OCI-LY3 (cell line): ENCODE data around the gene INPP5A.

ENCODE experiments used
- H2AFZ ChIP-seq: fragments of 200-600, 300-600 bp; shearing (Covaris generic); 2 replicates; pipeline ENCODE4 v1.6.0; 2014; ENCODE audit warnings: antibody characterized with exemption, low read depth, low read length
- H3K27ac ChIP-seq: fragments of 200-600, 300-600 bp; sonication (generic); 2 replicates; pipeline ENCODE4 v1.5.1; 2014; ENCODE audit warnings: mild to moderate bottlenecking, low read length, moderate library complexity, mixed read lengths
- H3K27me3 ChIP-seq: fragments of 200-600, 300-600 bp; sonication (generic); 2 replicates; pipeline ENCODE4 v1.6.1; 2014; ENCODE audit warnings: low read depth, low read length, mixed read lengths
- H3K36me3 ChIP-seq: fragments of 200-600, 300-600 bp; sonication (generic); replicated peaks from 2 replicates; pipeline ENCODE3; 2014; ENCODE audit warnings: low read depth, low read length, mixed read lengths
- H3K4me1 ChIP-seq: fragments of 300-600, 200-600 bp; sonication (generic); 2 replicates; pipeline ENCODE4 v1.6.1; 2014; ENCODE audit warnings: low read length, mixed read lengths
- H3K4me2 ChIP-seq: fragments of 200-600, 300-600 bp; sonication (generic); 2 replicates; pipeline ENCODE4 v1.6.1; 2014; ENCODE audit warnings: low read length, mixed read lengths
- H3K4me3 ChIP-seq: fragments of 300-600, 200-600 bp; sonication (generic); 2 replicates; pipeline ENCODE4 v1.5.1; 2014; ENCODE audit warnings: antibody characterized with exemption, mild to moderate bottlenecking, low read length, moderate library complexity
- H3K79me2 ChIP-seq: fragments of 300-600, 200-600 bp; shearing (Covaris generic); 2 replicates; pipeline ENCODE4 v1.6.1; 2014; ENCODE audit warnings: mild to moderate bottlenecking, low read length, mixed read lengths
- H3K9ac ChIP-seq: fragments of 300-600, 200-600 bp; shearing (Covaris generic); 2 replicates; pipeline ENCODE4 v1.6.0; 2014; ENCODE audit warnings: mild to moderate bottlenecking, low read length, moderate library complexity
- H3K9me3 ChIP-seq: fragments of 200-600, 300-600 bp; shearing (Covaris generic); 2 replicates; pipeline ENCODE4 v1.6.1; 2014; ENCODE audit warnings: low read length, mixed read lengths; ENCODE audit not compliant: insufficient read depth
- H4K20me1 ChIP-seq: fragments of 200-600, 300-600 bp; sonication (generic); 2 replicates; pipeline ENCODE4 v1.6.1; 2016; ENCODE audit warnings: low read length, mixed read lengths; ENCODE audit not compliant: insufficient read depth
- EZH2phosphoT487 ChIP-seq: fragments of 200-600 bp; shearing (Covaris generic); IDR thresholded peaks from 2 replicates; pipeline ENCODE4 v1.6.1; 2018; ENCODE audit warnings: antibody characterized with exemption, mixed run types, low read depth
- TF ChIP-seq, protein P1 (sequence below): fragments of 200-600, 300-600 bp; sonication (generic); IDR thresholded peaks from 2 replicates; pipeline ENCODE4 v1.5.1; 2014; ENCODE audit warnings: antibody characterized with exemption, low read length, low read depth

The INPP5A gene

DNA sequence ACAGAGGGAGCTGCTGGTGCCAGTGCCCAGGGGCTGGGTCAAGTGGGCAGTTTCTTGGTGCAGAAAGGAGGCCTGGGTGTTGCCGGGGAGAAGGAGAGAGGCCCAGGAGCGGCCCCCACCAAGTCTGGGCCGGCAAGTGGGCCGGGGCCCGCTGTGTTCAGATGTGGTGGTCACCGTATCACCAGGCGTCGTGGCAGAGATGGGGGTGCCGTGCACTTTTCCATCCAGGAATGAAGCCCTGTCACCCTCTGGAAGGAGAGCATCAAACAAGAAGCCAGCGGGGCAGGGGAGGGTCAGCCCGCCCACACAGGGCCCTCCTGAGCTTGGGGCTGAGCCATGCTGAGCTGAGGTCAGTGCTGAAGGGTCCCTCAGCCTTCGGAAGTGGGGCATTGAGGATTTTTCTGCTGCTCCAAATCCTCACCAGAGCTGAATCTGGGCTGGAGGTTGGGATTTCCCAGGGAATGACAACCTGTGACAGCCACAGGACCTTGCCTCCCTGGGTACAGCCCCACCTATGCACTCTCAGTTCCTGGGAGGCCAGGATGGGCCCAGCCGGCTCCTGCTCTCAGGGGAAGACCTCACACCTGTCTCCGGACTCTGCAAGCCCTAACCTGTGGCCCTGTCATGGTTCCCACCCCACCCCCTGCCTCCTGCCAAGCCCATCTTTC lies 27.9 kb upstream of the INPP5A start:
- H3K4me3 ChIP-seq = no peak overlapping the region
- H3K4me2 ChIP-seq = no peak overlapping the region
- no peak overlapping the region for H3K9ac ChIP-seq
- no peaks in the 10 kb centered on the region for H3K36me3 ChIP-seq
- H3K27ac ChIP-seq = no peak overlapping the region
- H4K20me1 ChIP-seq = no peaks in the 10 kb centered on the region
- no peaks in the 10 kb centered on the region for H3K9me3 ChIP-seq
- no peaks in the 10 kb centered on the region for H3K4me1 ChIP-seq
- TF ChIP-seq, protein P1, sequence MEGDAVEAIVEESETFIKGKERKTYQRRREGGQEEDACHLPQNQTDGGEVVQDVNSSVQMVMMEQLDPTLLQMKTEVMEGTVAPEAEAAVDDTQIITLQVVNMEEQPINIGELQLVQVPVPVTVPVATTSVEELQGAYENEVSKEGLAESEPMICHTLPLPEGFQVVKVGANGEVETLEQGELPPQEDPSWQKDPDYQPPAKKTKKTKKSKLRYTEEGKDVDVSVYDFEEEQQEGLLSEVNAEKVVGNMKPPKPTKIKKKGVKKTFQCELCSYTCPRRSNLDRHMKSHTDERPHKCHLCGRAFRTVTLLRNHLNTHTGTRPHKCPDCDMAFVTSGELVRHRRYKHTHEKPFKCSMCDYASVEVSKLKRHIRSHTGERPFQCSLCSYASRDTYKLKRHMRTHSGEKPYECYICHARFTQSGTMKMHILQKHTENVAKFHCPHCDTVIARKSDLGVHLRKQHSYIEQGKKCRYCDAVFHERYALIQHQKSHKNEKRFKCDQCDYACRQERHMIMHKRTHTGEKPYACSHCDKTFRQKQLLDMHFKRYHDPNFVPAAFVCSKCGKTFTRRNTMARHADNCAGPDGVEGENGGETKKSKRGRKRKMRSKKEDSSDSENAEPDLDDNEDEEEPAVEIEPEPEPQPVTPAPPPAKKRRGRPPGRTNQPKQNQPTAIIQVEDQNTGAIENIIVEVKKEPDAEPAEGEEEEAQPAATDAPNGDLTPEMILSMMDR = no peak
- TF ChIP-seq EZH2phosphoT487 = no peak
- no peaks in the 10 kb centered on the region for H3K79me2 ChIP-seq
- no peaks in the 10 kb centered on the region for H3K27me3 ChIP-seq
- no peak overlapping the region for H2AFZ ChIP-seq

DNA sequence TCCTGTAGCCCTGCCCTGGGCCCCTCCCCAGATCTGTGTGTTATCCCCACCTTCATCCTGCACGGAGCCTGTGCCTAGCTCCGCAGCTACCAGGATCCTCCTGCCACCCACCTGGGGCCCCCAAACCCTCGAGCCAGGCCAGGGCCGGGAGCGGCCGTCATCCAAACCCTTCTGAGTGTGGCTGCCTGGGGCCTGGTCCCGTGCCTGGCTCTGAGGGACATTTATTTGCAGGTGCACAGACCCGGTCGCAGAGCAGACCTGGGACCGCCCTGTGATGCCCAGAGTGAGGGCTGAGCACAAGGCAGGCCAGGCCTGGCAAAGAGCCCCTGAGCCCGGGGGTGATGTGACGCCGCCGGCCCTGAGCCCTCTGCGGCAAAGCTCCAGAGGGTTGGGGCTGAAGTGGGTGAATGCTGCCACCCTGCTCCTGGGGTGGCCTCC lies 27.4 kb upstream of the INPP5A start:
- no peaks in the 10 kb centered on the region for H3K4me1 ChIP-seq
- no peak overlapping the region for H3K9ac ChIP-seq

DNA sequence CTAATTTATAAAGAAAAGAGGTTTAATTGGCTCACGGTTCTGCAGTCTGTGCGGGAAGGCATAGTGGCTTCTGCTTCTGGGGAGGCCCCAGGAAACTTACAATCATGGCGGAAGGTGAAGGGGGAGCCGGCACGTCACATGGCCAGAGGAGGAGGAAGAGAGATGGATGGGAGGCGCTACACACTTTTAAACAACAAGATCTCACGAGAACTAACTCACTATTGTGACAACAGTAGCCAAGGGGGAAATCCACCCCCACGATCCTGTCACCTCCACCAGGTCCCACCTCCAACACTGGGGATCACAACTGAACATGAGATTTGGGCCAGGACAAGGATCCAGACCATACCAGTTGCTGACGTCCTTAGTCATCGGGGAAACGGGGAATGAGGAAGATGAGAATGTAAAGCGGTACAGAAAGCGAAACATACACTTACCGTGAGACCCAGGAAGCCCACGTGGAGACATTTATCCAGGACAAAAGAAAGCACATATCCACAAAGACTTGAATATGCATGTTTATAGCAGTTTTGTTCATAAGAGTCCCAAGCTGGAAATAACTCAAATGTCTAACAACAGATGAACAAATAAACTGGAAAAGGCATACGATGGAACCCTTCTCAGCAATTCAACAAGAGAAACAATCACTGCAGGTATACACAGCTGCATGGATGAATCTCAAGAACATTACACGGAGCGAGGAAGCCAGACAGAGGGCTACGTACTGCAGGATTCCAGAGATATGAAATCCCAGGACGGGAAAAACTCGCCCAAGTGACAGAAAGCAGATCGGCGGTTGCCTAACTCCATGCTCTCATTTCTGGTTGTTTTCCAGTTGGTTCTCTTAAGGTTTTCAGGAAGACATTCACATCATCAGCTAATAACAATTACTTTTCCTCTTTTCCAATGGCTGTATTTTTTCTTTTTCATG lies 26.2 kb upstream of the INPP5A start:
- no peak overlapping the region for H2AFZ ChIP-seq

More for the DNA sequence above, 27.4 kb upstream of the INPP5A start:
- no peak overlapping the region for H2AFZ ChIP-seq
- no peak overlapping the region for H3K27ac ChIP-seq
- no peak overlapping the region for H3K4me3 ChIP-seq
- no peak for TF ChIP-seq EZH2phosphoT487
- TF ChIP-seq, protein P1 = no peak
- no peak overlapping the region for H3K4me2 ChIP-seq
- H3K27me3 ChIP-seq = no peaks in the 10 kb centered on the region
- no peaks in the 10 kb centered on the region for H3K9me3 ChIP-seq
- no peaks in the 10 kb centered on the region for H3K79me2 ChIP-seq
- H4K20me1 ChIP-seq = no peaks in the 10 kb centered on the region
- no peaks in the 10 kb centered on the region for H3K36me3 ChIP-seq

More for the DNA sequence above, 26.2 kb upstream of the INPP5A start:
- Histone ChIP-seq H3K79me2 (no peaks in the 10 kb centered on the region), H3K27me3 (no peaks in the 10 kb centered on the region), H3K4me1 (no peaks in the 10 kb centered on the region), H3K4me3 (no peak overlapping the region), H4K20me1 (no peaks in the 10 kb centered on the region), H3K9me3 (no peaks in the 10 kb centered on the region), H3K4me2 (no peak overlapping the region), H3K36me3 (no peaks in the 10 kb centered on the region), H3K9ac (no peak overlapping the region), H3K27ac (no peak overlapping the region)
- TF ChIP-seq EZH2phosphoT487 = no peak
- TF ChIP-seq, protein P1 = no peak
